Fibroblast of lung (primary cell): ENCODE results near the gene PRPF6.

Experiments used
- CTCF ChIP-seq, 2 donors: IDR thresholded peaks in 1 of 2; conservative IDR thresholded peaks in 1 of 2; 1 replicate in 1 of 2; 2 replicates in 1 of 2; pipeline ENCODE4 v1.5.1; 2011 to 2012; ENCODE audit warnings: low read length in 2 of 2, control low read depth in 1 of 2, inconsistent platforms in 1 of 2, low read depth in 1 of 2, mild to moderate bottlenecking in 1 of 2
- EZH2 ChIP-seq: IDR thresholded peaks from 2 replicates; pipeline ENCODE4 v1.5.1; 2012; ENCODE audit warnings: low read length, control low read depth, mild to moderate bottlenecking; ENCODE audit errors: missing control alignments

GRCh38 chr20:64082126-64082731, 101.3 kb downstream of the PRPF6 start:
- TF ChIP-seq EZH2: no peak
- no peak for TF ChIP-seq CTCF (conservative IDR thresholded peaks at IDR 0.05 in 1 of 2, IDR thresholded peaks at IDR 0.05 in 1 of 2; ENCODE audit: low read depth in 1 of 2, low read length in 2 of 2)
